GM21619 (cell line): ENCODE measurements around the gene FNTB.

Source experiments
- ATAC-seq: cut with Tn5 transposase; IDR thresholded peaks from one replicate; pipeline ENCODE4 v1.9.1; 2021; ENCODE audit not compliant: unreplicated experiment

Gene FNTB

GRCh38 chr14:64952598-64953309, 33.9 kb upstream of the FNTB start:
- peak; percentile 48 for ATAC-seq

GRCh38 chr14:64953310-64953654, 33.4 kb upstream of the FNTB start:
- no peak for ATAC-seq

GRCh38 chr14:64953661-64954060, 33.0 kb upstream of the FNTB start:
- no peak for ATAC-seq

DNA sequence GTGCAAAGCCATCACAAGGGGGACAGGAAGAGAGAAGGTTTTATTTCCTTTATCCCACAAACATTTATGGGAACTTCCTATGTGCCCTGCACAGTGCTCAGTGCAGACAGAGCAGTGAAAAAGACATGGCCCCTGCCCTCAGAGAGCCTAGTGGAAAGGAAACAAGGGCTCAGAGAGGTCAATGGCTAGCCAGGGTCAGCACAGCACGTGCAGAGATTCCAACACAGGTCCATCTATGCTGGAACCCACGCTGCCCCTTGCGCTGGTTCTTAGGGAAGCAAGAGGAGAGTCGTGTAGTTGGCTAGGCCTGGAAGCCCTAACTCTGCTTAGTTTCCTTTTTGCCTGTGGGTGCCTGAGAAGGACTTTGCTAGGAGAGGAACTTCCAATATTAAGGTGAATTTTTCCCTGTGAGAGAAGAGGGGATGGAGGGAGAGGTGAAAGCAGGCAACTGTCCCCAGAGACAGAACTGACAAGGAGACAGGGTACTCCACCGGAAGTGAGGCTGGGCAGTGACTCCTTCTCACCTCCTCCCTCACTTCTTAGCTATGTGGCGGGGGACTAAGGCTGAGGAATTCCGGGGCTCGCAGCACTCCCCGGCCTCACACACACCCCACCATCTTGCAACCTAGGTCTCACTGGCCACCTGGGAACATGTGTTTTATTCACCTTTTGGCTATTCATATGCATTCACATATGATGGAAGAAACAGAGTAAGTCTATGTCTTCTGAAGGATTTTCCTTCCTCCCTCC, 32.0 kb upstream of the FNTB start:
- ATAC-seq = no peak

- no peak for ATAC-seq
Observed at GRCh38 chr14:64955297-64955696, 31.4 kb upstream of the FNTB start.

- no peak for ATAC-seq
Observed at GRCh38 chr14:64956697-64957406, 29.8 kb upstream of the FNTB start.

- no peak for ATAC-seq
Observed at GRCh38 chr14:64958201-64958600, 28.5 kb upstream of the FNTB start.

DNA sequence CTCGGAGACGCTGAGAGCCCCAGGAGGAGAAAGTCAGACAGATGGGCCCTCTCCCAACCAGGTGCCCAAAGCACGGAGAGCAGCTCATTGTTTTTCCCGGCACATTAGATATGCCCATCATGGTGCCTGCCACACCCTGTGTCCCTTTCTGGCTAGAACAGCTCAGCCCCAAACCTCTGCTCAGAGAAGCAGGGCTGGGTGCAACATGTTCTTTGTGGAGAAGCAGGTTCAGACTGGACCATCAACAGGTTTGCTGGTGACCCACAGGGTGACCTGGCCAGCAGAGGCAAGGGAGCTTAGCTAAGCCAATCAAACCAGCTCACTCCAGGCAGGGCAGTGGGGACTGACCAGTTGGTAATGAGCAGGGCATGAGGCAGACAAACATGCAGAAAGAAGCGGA, 28.0 kb upstream of the FNTB start:
- ATAC-seq = no peak

DNA sequence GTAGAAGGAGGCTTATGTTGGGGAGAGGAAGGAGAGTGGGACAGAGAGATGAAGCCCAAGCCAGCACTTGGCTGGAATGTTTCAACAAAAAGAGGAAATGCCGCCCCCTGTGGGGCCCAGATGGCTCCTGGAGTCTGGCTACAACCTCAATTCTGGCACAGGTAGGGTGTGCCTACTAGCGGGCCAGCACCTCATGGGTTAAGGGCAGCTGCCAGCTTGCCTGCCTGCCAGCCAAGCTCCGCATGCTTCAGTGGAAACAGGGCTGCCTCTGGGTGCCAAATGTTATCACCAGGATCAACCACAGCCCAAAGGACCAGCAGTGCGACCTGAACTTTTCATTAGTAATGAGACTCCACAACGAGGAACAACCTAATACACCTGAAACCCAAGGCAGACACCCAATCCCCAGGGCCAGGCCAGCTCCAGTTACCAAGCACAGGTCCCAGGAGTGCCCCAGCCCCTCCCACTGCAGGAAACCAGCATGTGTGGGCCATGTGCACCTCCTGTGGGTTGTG, 25.9 kb upstream of the FNTB start:
- ATAC-seq = no peak

DNA sequence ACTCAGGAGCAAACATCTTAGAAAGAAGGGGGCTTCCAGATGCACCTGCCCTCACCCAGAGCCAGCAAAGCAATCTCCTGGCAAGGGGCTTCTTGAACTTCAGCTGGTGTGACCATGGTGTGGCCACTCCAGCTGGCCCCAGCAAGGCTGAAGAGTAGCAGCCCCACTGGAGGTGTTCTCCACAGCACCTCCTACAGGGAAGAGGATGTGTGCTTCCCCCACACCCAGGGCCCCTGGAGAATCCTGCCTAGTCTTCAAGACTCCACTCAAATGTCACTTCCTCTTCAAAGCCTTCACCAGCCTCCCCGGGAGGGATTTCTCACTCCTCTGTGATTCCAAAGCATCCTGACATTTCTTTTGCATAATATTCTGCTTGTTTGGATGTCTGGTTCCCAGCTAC, 23.1 kb upstream of the FNTB start:
- ATAC-seq = no peak

DNA sequence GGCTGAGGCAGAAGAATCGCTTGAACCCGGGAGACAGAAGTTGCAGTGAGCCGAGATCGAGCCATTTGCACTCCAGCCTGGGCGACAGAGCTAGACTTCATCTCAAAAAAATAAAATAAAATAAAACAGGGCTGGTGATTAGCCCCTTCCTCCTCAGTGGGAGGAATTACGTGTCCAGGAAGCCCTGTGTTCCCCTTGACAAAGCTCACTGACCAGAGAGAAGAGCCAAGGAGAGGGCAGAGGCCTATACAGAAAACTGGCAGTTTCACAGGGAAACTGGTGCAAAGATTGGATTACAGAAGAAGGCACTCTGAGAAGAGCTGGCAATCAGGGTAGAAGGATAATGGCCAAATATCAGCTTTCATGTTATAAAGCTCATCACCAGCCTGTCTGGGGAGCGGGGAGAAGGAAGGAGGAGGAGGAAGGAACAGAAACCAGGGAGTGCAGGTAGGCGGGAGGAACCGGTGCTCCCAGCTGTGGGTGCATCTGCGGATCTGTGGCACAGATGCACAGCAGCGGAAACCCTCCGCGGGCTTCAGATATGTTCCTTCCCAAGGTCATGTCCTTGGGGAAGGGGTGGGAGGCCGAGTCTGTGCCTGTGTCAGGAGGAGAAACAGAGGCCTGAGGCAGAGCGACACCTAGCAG, 21.2 kb upstream of the FNTB start:
- no peak for ATAC-seq

DNA sequence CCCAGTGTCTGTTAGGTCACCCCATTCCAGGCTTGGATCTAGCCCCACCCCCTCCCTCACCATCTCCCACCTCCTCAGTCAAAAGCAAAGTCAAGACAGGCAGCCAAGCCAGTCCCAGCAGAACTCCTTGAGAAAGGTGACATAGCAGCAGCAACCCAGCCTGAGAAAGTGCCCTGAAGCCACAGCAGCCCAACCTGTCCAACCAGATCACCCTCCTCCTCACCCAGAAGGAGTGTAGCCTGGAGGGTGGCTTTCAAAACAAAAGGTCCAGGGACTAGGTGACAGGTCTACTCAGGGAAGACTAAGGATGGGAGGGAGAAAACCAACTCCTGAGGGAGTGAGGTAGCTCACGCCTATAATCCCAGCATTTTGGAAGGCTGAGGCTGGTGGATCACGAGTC, 19.7 kb upstream of the FNTB start:
- ATAC-seq = no peak

GRCh38 chr14:64968167-64968566, 18.5 kb upstream of the FNTB start:
- ATAC-seq = no peak

DNA sequence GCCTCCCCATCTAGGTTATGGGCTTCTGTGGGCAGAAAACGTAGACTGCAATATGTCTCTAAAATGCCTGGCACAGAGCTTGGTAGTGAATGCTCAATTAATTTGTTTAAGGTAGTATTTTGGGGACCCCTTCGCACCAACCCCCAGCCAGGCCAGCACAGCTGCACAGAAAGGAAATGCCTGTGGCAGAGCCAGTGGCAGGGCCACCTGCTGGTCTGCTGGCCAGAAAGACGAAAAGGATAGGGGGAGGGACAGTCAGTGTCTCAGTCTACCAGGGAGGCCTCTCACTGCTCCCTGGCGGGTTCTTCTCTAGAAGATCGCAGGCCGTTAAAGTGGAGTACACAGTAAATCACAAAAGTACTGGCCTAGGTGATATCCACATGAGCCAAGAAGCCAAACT, 18.0 kb upstream of the FNTB start:
- no peak for ATAC-seq

DNA sequence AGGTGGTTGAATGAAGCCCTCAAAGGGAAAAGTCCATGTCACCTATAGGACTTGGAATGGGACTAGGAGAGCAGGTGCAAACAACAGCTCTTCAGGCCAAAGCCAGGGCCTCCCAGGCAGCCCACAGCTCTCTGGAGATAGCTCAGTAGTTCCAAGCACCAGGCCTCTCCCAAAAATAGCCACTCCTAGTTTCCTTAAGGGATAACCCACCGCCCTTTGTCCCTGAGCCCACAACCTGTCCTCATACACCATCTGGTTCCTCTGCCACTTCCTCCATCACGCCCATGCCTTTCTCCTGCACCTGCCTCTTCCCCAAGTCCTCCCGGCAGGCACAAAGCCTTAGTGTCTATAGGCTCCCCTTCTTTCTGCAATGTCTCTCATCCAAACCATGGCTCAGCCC, 16.7 kb upstream of the FNTB start:
- no peak for ATAC-seq

DNA sequence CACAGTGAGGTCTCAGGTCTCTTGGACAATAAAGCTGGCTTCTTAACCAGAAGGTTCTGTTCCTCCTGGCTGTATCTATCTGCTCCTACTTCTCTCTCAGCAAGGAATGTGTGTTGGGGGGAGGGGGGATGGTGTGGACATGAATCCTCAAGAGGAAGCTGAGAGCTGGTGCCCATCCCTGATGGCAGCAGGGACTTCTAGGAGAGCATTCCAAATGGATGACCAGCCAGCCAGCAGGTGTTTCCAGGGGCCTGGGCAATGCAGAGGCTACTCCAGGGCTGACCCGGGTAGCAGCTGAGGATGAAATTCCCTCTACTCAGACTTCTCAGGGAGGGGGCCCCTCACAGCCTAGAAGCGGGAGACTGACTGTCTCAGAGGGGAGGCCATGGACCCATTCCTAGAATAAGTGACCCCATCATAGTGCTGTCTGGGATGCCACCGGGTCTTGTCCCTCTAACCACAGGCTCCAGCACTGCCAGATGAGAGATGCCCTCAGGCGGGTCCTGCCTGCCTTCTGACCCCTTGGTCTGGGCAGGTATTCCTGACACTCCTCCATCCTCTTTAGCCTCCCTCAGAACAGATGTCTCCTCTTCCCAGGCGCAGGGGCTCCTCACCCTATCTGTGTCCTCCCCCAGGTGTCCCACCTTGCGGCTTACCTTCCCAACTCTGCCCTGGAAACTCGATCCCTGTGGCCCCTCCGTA, 15.8 kb upstream of the FNTB start:
- no peak for ATAC-seq

DNA sequence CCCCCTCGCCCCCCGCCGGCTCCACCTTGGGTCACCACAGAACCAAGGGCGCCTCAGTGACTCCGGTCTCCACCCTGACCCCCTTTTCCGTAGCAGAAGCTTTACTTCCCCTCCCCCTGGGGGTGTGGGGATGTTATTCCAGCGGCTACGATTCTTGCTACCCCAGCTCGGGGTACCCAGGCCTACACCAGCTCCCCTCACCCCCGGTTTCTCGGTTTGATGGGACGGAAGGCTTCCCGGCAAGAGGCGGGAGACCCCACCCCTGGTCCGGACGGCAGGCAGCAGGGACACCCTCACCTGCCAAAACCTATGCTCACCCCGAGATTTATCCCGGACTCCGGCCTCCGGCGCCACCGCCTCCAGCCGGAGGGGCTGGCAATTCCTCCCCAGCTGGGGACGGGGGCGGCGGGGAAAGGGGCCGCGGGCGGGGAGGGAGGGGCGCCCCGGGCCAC, 15.2 kb upstream of the FNTB start:
- ATAC-seq = no peak

DNA sequence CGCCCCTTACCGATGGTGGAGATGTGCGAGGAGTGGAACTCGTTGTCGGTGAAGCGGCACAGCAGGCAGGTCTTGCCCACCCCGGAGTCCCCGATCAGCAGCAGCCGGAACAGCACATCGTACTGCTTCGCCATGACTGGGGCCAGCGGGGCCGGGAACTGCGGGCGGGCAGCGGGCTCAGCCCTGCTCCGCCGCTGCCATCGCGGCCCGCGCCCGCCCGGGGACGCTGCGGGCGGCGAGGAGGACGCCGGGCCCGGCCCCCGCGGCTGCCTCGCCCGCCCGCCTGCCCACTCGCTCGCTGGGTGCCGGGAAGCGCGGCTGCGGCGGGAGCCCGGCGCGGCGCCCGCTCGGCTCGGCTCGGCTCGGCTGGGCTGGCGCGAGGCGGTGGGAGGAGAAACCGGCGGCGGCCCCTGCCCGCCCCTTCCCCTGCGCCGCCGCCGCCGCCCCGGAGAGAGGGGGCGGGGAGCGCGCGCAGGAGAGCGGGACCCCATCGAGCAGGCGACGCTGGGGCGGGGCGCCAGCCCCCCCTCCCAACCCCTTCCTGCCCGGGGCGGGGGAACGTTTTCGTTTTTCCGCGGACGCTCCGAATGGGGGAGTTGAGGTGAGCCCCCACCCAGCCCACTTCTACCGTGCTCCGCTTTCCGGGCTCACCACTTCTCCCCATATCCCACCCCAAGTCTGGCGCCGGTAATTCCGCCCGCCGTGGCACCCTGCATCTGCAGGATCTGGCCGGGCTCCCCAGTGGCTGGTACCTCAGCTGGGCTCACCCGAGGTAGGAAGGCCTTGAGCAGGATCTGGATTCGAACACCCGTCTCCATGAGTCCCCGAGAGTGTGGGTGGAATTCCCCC, 14.5 kb upstream of the FNTB start, which contains the start of gene RAB15:
Gene RAB15, minus strand, starts transcription at position 394 of the 849 bp plus-strand sequence. Its CDS starts 260 bp downstream, at position 134.
- ATAC-seq = no peak

- no peak for ATAC-seq
Observed at GRCh38 chr14:64973026-64973442, 13.7 kb upstream of the FNTB start.

GRCh38 chr14:64973826-64974225, 12.9 kb upstream of the FNTB start:
- no peak for ATAC-seq
